CD4-positive, alpha-beta T cell treated with Interleukin-17A for 1 hour (primary cell): ENCODE results near the gene DDX51.
"Not testable (repeated sequence)": the region's sequence is repeated elsewhere in the genome, so short reads cannot be mapped to it uniquely, and the experiment has no call there.

Experiments used
- DNase-seq: peaks from one replicate; pipeline ENCODE4 v3.0.0-alpha.2; 2020

The DDX51 gene

GRCh38 chr12:132153501-132154340, 9.6 kb upstream of the DDX51 start:
- DNase-seq = peak; percentile 75

GRCh38 chr12:132152953-132153352, 8.8 kb upstream of the DDX51 start:
- no peak for DNase-seq

- DNase-seq = no peak
Measured at GRCh38 chr12:132152411-132152821, 8.3 kb upstream of the DDX51 start.

GRCh38 chr12:132151766-132152410, 7.8 kb upstream of the DDX51 start:
- no peak for DNase-seq

- no peak for DNase-seq
Measured at GRCh38 chr12:132151145-132151765, 7.1 kb upstream of the DDX51 start.

GRCh38 chr12:132150780-132151144, 6.6 kb upstream of the DDX51 start:
- DNase-seq = no peak

- DNase-seq = not testable (repeated sequence)
Measured at GRCh38 chr12:132149526-132149925, 5.4 kb upstream of the DDX51 start.

GRCh38 chr12:132148368-132149045, 4.4 kb upstream of the DDX51 start:
- DNase-seq = no peak

GRCh38 chr12:132147423-132148367, 3.6 kb upstream of the DDX51 start:
- DNase-seq = no peak

GRCh38 chr12:132146772-132147422, 2.8 kb upstream of the DDX51 start:
- DNase-seq = no peak

- no peak for DNase-seq
Measured at GRCh38 chr12:132146098-132146497, 2.0 kb upstream of the DDX51 start.

- no peak for DNase-seq
Measured at GRCh38 chr12:132145334-132145733, 1.2 kb upstream of the DDX51 start.

GRCh38 chr12:132144810-132145168, 670 bp upstream of the DDX51 start:
- no peak for DNase-seq

- DNase-seq = no peak
Measured at GRCh38 chr12:132143336-132144071, 615 bp downstream of the DDX51 start.

- no peak for DNase-seq
Measured at GRCh38 chr12:132142679-132143335, 1.3 kb downstream of the DDX51 start.

GRCh38 chr12:132141976-132142678, 2.0 kb downstream of the DDX51 start:
- no peak for DNase-seq

GRCh38 chr12:132140918-132141841, 2.9 kb downstream of the DDX51 start:
- DNase-seq = no peak

- no peak for DNase-seq
Measured at GRCh38 chr12:132140501-132140900, 3.6 kb downstream of the DDX51 start.

- DNase-seq = no peak
Measured at GRCh38 chr12:132139912-132140311, 4.2 kb downstream of the DDX51 start.
